Testis (tissue), 2 donors: Measurements from ENCODE around the gene SBK1.

Experiments used
- POLR2A ChIP-seq: fragments of 450-650 bp; IDR thresholded peaks from one replicate; pipeline ENCODE4 v1.6.1; 2017; ENCODE audit warnings: antibody characterized with exemption, mild to moderate bottlenecking, moderate library complexity
- TF ChIP-seq, protein P1 (sequence below), 3 experiments: fragments of 450-650 bp in 2 of 3; fragments of 200-600 bp in 1 of 3; sonication (generic) in 1 of 3; IDR thresholded peaks; one replicate each; pipeline ENCODE4 v1.5.1; 2016 to 2019; ENCODE audit warnings: antibody characterized with exemption in 3 of 3, mild to moderate bottlenecking in 2 of 3, moderate library complexity in 1 of 3

- TF ChIP-seq, protein P1, sequence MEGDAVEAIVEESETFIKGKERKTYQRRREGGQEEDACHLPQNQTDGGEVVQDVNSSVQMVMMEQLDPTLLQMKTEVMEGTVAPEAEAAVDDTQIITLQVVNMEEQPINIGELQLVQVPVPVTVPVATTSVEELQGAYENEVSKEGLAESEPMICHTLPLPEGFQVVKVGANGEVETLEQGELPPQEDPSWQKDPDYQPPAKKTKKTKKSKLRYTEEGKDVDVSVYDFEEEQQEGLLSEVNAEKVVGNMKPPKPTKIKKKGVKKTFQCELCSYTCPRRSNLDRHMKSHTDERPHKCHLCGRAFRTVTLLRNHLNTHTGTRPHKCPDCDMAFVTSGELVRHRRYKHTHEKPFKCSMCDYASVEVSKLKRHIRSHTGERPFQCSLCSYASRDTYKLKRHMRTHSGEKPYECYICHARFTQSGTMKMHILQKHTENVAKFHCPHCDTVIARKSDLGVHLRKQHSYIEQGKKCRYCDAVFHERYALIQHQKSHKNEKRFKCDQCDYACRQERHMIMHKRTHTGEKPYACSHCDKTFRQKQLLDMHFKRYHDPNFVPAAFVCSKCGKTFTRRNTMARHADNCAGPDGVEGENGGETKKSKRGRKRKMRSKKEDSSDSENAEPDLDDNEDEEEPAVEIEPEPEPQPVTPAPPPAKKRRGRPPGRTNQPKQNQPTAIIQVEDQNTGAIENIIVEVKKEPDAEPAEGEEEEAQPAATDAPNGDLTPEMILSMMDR (IDR thresholded peaks at IDR 0.05): no peak
- no peak for TF ChIP-seq POLR2A
Observed at GRCh38 chr16:28254158-28254557, 38.2 kb upstream of the SBK1 start.
